NCI-H1105 treated with DMSO at 0.1 percent for 48 hours (cell line): ENCODE data around the gene LRRC37A.
"Not testable (repeated sequence)": the region's sequence is repeated elsewhere in the genome, so short reads cannot be mapped to it uniquely, and the experiment has no call there.

ENCODE experiments used
- DNase-seq: peaks from one replicate; lab custom pipeline; 2025; lab: John Stamatoyannopoulos, UW

The LRRC37A gene

DNA sequence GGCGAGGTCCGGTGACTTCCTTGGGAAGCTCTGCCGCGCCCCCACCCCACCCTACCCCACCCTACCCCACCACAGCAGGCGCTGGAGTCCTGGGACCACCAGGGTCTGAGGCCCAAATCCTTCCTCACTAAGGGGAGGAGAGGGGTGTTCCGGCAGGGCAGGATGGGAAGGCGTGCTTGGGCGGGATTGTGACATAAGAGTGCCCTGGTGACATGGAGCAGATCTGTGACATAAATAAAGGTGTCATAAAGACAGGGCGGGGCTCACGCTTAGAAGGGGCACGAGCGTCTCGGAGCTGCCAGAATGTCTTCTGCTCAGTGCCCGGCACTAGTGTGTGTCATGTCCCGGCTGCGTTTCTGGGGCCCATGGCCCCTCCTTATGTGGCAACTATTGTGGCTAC, at the start of gene LRRC37A:
TSS of gene LRRC37A (plus strand) at position 301 of the 400 bp plus-strand sequence. CDS start at position 304, 3 bp downstream.
- not testable (repeated sequence) for DNase-seq

- DNase-seq, result not testable (repeated sequence)
Measured at GRCh38 chr17:46249153-46249552, 45.8 kb upstream of the LRRC37A start.

DNA sequence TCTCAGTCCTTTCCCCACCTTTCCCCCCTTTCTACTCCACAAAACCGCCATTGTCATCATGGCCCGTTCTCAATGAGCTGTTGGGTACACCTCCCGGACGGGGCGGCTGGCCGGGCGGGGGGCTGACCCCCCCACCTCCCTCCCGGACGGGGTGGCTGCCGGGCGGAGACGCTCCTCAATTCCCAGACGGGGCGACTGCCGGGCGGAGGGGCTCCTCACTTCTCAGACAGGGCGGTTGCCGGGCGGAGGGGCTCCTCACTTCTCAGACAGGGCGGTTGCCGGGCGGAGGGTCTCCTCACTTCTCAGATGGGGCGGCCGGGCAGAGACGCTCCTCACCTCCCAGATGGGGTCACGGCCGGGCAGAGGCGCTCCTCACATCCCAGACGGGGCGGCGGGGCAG, 42.1 kb upstream of the LRRC37A start:
- DNase-seq, result not testable (repeated sequence)

- peak; percentile 59 for DNase-seq
Measured at GRCh38 chr17:46253722-46254121, 41.2 kb upstream of the LRRC37A start.

GRCh38 chr17:46254215-46254614, 40.7 kb upstream of the LRRC37A start:
- not testable (repeated sequence) for DNase-seq

GRCh38 chr17:46256369-46256768, 38.6 kb upstream of the LRRC37A start:
- not testable (repeated sequence) for DNase-seq

- DNase-seq, result peak; percentile 27
Measured at GRCh38 chr17:46259845-46260661, 34.9 kb upstream of the LRRC37A start.

- DNase-seq, result no peak
Measured at GRCh38 chr17:46262271-46262670, 32.7 kb upstream of the LRRC37A start.

DNA sequence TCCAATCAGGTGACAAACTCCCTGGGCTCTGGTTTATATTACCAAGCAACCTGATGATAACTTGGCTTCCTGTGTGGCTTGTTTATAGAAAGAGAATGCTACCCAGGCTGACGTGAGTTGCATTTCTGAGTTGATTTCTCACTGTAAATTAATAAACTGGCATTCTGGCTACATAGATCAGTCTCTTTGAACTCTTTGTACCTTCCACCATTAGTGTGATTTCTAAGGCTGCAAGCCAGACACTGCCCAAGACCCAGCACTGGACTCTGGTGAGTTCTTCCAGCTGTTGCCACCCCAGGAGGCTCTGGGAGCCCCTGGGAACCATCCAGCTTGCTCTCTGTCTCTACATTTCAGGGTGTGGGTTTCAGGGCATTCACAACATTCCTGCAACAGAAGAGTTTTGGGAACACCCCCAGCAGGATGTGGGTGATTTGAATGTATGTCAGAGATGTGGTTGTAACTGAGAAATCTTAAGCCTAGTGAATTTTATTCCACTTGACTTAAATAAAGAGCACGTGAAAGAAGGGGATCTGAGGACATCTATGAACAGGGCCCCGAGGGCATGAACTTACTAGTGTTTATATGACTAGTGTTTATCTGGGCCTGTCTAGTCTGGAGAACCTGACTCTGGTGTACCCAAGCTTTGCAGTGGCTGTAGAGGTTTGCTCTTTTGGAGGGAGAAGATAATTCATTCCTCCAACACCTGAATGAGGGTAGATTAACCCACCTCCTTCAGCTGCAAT, 30.3 kb upstream of the LRRC37A start:
- DNase-seq, result no peak

GRCh38 chr17:46266063-46266655, 28.8 kb upstream of the LRRC37A start:
- DNase-seq, result not testable (repeated sequence)

DNA sequence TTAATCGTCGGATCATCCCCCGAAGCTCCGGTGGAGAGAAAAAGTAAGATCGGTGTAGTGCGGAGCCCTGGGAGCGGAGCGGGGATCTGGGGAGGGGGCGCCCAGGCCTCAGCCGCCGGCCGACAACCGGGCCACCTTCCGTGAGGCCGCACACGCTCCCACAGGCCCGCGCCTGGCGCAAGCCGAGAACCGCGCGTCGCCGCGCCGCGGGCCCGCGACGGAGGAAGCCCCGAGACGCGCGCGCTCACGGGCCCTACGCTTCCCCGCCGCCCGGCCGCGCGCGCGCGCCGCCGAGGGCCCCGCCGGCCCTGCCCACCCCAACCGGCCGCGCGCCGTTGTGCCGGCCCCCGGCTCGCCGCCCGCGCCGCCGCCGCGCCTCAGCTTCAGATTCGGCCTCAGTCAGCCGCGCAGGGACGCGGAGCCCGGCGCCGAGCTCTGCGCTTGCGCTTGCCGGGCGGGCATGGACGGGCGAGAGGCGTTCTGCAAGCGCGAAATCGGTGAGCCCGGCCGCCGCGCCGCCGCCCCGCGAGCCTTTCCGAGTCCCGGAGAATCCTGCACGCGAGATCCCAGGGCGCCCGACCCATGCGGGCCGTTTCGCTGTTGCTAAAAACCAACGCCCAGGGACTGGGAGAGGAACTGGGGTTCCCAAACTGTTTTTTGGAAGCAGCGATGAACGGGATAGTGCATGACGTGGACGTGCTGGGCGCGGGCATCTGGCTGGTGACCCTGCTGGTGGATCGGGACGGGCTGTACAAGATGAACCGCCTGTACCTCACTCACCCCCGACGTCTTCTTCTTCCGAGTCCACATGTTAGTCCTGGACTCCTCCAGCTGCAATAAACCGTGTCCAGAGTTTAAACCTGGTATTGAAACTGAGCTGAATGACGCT, 28.0 kb upstream of the LRRC37A start:
- DNase-seq, result peak; percentile 75

GRCh38 chr17:46270032-46270431, 24.9 kb upstream of the LRRC37A start:
- no peak for DNase-seq

- DNase-seq, result no peak
Measured at GRCh38 chr17:46273541-46274236, 21.2 kb upstream of the LRRC37A start.

- no peak for DNase-seq
Measured at GRCh38 chr17:46274238-46274637, 20.7 kb upstream of the LRRC37A start.

DNA sequence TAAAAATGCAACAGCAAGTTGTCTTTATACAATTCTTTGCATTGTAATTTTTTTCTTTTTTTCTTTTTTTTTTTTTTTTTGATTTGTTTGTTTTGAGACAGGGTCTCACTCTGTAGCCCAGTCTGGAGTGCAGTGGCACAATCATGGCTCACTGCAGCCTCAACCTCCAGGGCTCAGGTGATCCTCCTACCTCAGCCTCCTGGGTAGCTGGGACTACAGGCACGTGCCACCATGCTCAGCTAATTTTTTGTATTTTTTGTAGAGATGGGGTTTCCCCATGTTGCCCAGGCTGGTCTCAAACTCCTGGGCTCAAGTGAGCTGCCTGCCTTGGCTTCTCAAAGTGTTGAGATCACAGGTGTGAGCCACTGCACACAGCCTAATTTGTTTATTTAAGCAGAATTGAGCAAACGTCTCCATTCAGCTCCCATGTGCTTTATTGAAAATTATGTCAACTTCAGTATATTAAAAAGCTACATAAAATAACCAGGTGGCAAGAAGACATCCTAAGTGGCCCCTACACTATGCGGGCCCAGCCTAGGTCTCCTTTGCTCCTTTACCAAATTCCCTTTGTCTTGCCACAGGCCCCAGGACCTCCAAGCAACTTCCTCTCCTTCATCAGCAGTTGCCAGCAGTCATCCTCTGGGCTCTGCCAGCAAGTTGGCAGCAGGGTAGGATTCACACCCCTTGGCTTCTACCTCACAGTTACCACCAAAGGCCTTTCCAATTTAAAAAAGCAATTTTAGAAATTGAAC, 18.0 kb upstream of the LRRC37A start:
- peak; percentile 55 for DNase-seq

GRCh38 chr17:46281336-46281735, 13.6 kb upstream of the LRRC37A start:
- DNase-seq, result not testable (repeated sequence)

DNA sequence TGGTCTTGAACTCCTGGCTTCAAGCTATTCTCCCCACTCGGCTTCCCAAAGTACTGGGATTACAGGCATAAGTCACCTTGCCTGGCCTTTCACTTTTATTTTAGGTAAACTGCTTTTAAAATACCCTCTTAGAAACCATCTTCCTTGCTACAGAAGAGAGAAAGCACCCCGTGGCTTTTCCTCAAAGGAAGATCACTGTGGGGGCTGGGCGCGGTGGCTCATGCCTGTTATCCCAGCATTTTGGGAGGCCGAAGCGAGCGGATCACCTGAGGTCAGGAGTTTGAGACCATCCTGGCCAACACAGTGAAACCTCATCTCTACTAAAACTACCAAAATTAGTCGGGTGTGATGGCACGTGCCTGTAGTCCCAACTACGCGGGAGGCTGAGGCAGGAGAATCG, 12.3 kb upstream of the LRRC37A start:
- not testable (repeated sequence) for DNase-seq

GRCh38 chr17:46284467-46284866, 10.5 kb upstream of the LRRC37A start:
- DNase-seq, result not testable (repeated sequence)

DNA sequence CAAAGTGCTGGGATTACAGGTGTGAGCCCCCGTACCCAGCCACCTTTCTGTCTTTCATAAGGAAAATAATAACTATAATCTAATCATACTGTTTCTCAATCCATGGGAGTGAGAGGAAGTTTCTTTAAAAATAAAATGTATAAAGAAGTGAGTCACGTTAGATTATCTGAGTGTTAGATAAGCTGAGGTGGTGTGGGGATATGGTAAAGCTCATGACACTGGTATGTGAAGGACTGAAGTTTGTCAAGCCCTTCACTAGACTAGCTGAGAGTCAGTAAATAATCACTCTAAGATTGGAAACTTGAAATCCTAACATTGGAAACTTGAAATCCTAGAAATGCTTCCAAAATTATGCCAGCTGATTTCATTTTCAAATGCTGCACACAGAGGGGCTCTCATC, 9.4 kb upstream of the LRRC37A start:
- not testable (repeated sequence) for DNase-seq

DNA sequence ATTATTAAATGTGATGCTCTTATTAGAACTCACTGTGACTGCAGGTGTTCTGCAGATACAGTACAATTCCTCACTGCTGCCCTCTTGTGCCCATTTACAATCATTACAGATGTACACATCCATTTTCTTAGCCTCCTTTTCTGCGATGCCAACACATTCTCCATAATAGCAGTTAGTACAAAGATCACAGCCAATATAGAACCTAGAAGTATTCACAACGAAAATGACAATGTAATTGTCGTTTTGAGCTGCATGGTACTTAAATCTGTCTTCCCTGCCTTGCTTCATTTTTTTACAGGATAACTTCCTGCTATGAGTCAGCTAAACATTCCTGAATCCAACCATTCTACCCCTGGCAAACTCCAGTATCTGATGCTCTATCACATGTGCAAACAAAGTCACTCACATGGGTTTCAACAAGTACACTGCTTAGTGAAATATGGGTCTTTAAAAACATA, 8.1 kb upstream of the LRRC37A start:
- peak; percentile 86 for DNase-seq
